Nephron (organoid): ENCODE results near the gene PTPN22.
A peak's percentile ranks its signal among the peaks of the same experiment; 100 is the strongest.

Source experiments
- H3K27ac Mint-ChIP-seq, 3 experiments: 2 replicates each; pipeline ENCODE4 v1.8.0; 2020; ENCODE audit warnings: mixed read lengths in 3 of 3, mild to moderate bottlenecking in 2 of 3, moderate library complexity in 1 of 3
- H3K27me3 Mint-ChIP-seq: 2 replicates; pipeline ENCODE4 v1.8.0; 2021; ENCODE audit warnings: low read depth, mild to moderate bottlenecking, moderate library complexity, mixed read lengths
- H3K36me3 Mint-ChIP-seq: 2 replicates; pipeline ENCODE4 v1.8.0; 2020; ENCODE audit warnings: low read depth, mixed read lengths
- H3K4me1 Mint-ChIP-seq: 2 replicates; pipeline ENCODE4 v1.8.0; 2020; ENCODE audit warnings: mixed read lengths
- H3K4me3 Mint-ChIP-seq, 3 experiments: 2 replicates each; pipeline ENCODE4 v1.8.0; 2020; ENCODE audit warnings: mild to moderate bottlenecking in 3 of 3, mixed read lengths in 3 of 3, moderate library complexity in 2 of 3
- H3K9me3 Mint-ChIP-seq: 2 replicates; pipeline ENCODE4 v1.8.0; 2020; ENCODE audit warnings: mixed read lengths
- CTCF ChIP-seq, 3 experiments: fragments of 200-600 bp; sonication (generic); IDR thresholded peaks; one replicate each; pipeline ENCODE4 v1.5.0; 2021; ENCODE audit warnings: antibody characterized with exemption in 3 of 3; ENCODE audit not compliant: unreplicated experiment in 3 of 3

PTPN22 gene

GRCh38 chr1:113872219-113872935 lies 865 bp upstream of the PTPN22 start:
- no peaks in the 10 kb centered on the region for H3K36me3 Mint-ChIP-seq

GRCh38 chr1:113870778-113871177 lies 734 bp downstream of the PTPN22 start:
- H3K9me3 Mint-ChIP-seq = no peaks in the 10 kb centered on the region
- no peak overlapping the region for H3K27ac Mint-ChIP-seq
- no peak for TF ChIP-seq CTCF (IDR thresholded peaks at IDR 0.05; ENCODE audit: unreplicated experiment in 3 of 3)
- H3K4me1 Mint-ChIP-seq = no peaks in the 10 kb centered on the region
- H3K27me3 Mint-ChIP-seq = peaks cover 4% of the 10 kb centered on the region
- no peaks in the 10 kb centered on the region for H3K36me3 Mint-ChIP-seq
- H3K4me3 Mint-ChIP-seq = no peak overlapping the region

More at GRCh38 chr1:113872219-113872935, 865 bp upstream of the PTPN22 start:
- Mint-ChIP-seq H3K27ac (no peak overlapping the region), H3K4me3 (no peak overlapping the region), H3K9me3 (no peaks in the 10 kb centered on the region), H3K4me1 (no peaks in the 10 kb centered on the region), H3K27me3 (peaks cover 4% of the 10 kb centered on the region)
- no peak for TF ChIP-seq CTCF (IDR thresholded peaks at IDR 0.05; ENCODE audit: unreplicated experiment in 3 of 3)

GRCh38 chr1:113868387-113869083 lies 3.0 kb downstream of the PTPN22 start:
- H3K36me3 Mint-ChIP-seq = no peaks in the 10 kb centered on the region
- no peak overlapping the region for H3K4me3 Mint-ChIP-seq
- no peak overlapping the region for H3K27ac Mint-ChIP-seq
- TF ChIP-seq CTCF (IDR thresholded peaks at IDR 0.05; ENCODE audit: unreplicated experiment in 3 of 3) = no peak
- peaks cover 4% of the 10 kb centered on the region for H3K27me3 Mint-ChIP-seq
- H3K9me3 Mint-ChIP-seq = no peaks in the 10 kb centered on the region
- H3K4me1 Mint-ChIP-seq = no peaks in the 10 kb centered on the region

GRCh38 chr1:113861641-113862040 lies 9.9 kb downstream of the PTPN22 start:
- Mint-ChIP-seq H3K27ac (no peak overlapping the region), H3K27me3 (no peaks in the 10 kb centered on the region), H3K9me3 (no peaks in the 10 kb centered on the region), H3K36me3 (no peaks in the 10 kb centered on the region), H3K4me1 (no peaks in the 10 kb centered on the region), H3K4me3 (no peak overlapping the region)
- no peak for TF ChIP-seq CTCF (IDR thresholded peaks at IDR 0.05; ENCODE audit: unreplicated experiment in 3 of 3)

GRCh38 chr1:113860891-113861290 lies 10.6 kb downstream of the PTPN22 start:
- no peaks in the 10 kb centered on the region for H3K9me3 Mint-ChIP-seq
- TF ChIP-seq CTCF (IDR thresholded peaks at IDR 0.05; ENCODE audit: unreplicated experiment in 3 of 3) = no peak
- H3K27me3 Mint-ChIP-seq = no peaks in the 10 kb centered on the region
- no peaks in the 10 kb centered on the region for H3K4me1 Mint-ChIP-seq
- peak overlapping the region in 2 of 3 experiments; percentile 11 to 15 for H3K27ac Mint-ChIP-seq
- no peaks in the 10 kb centered on the region for H3K36me3 Mint-ChIP-seq
- H3K4me3 Mint-ChIP-seq = no peak overlapping the region
